SK-N-SH (cell line): ENCODE data around the gene NUP42.

Experiments used
- SIN3A ChIP-seq: IDR thresholded peaks from 2 replicates; pipeline ENCODE4 v1.6.1; 2012; ENCODE audit warnings: low read depth, mild to moderate bottlenecking, low read length, moderate library complexity, borderline replicate concordance
- TAF1 ChIP-seq: IDR thresholded peaks from 2 replicates; pipeline ENCODE4 v1.6.1; 2012; ENCODE audit warnings: low read depth, mild to moderate bottlenecking, low read length, moderate library complexity, borderline replicate concordance
- TEAD4 ChIP-seq: IDR thresholded peaks from 2 replicates; pipeline ENCODE4 v1.4.0; 2012; ENCODE audit warnings: mild to moderate bottlenecking, borderline replicate concordance; ENCODE audit not compliant: insufficient read depth
- TF ChIP-seq, protein P1 (sequence below): fragments of 200-600 bp; sonication (generic); IDR thresholded peaks from 2 replicates; pipeline ENCODE4 v1.6.1; 2017; ENCODE audit warnings: antibody characterized with exemption, mild to moderate bottlenecking, moderate library complexity
- TF ChIP-seq, protein P2 (sequence below): fragments of 150-350 bp; IDR thresholded peaks from 2 replicates; pipeline ENCODE4 v1.6.1; 2017; ENCODE audit warnings: antibody characterized with exemption, low read length, low read depth, borderline replicate concordance
- TF ChIP-seq, protein P3 (sequence below): IDR thresholded peaks from 2 replicates; pipeline ENCODE4 v1.4.0; 2012; ENCODE audit warnings: low read depth, borderline replicate concordance

DNA sequence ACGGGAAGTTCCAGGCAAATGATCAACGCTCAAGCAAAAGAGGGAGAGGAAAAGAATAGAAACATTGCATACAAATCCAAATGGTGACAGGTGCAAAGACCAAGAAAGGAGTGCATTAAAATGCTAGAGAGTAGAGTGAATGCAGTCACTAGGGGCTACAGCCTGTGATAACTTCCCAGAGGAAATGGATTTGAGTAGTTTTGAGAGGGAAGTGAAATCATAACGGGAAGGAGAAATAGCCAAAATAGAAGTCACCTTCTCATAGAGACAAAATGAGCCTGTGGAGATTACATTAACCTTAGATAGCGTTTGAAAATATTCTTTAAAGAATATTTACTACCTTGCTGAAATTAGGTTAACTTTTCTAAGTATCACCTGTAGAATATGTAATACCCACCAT, 26.5 kb downstream of the NUP42 start:
- no peak for TF ChIP-seq TEAD4
- TF ChIP-seq, protein P1, sequence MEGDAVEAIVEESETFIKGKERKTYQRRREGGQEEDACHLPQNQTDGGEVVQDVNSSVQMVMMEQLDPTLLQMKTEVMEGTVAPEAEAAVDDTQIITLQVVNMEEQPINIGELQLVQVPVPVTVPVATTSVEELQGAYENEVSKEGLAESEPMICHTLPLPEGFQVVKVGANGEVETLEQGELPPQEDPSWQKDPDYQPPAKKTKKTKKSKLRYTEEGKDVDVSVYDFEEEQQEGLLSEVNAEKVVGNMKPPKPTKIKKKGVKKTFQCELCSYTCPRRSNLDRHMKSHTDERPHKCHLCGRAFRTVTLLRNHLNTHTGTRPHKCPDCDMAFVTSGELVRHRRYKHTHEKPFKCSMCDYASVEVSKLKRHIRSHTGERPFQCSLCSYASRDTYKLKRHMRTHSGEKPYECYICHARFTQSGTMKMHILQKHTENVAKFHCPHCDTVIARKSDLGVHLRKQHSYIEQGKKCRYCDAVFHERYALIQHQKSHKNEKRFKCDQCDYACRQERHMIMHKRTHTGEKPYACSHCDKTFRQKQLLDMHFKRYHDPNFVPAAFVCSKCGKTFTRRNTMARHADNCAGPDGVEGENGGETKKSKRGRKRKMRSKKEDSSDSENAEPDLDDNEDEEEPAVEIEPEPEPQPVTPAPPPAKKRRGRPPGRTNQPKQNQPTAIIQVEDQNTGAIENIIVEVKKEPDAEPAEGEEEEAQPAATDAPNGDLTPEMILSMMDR: no peak
- TF ChIP-seq, protein P2, sequence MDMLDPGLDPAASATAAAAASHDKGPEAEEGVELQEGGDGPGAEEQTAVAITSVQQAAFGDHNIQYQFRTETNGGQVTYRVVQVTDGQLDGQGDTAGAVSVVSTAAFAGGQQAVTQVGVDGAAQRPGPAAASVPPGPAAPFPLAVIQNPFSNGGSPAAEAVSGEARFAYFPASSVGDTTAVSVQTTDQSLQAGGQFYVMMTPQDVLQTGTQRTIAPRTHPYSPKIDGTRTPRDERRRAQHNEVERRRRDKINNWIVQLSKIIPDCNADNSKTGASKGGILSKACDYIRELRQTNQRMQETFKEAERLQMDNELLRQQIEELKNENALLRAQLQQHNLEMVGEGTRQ: no peak
- TF ChIP-seq TAF1: no peak
- no peak for TF ChIP-seq SIN3A
- TF ChIP-seq, protein P3, sequence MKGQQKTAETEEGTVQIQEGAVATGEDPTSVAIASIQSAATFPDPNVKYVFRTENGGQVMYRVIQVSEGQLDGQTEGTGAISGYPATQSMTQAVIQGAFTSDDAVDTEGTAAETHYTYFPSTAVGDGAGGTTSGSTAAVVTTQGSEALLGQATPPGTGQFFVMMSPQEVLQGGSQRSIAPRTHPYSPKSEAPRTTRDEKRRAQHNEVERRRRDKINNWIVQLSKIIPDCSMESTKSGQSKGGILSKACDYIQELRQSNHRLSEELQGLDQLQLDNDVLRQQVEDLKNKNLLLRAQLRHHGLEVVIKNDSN: no peak
